Measurements from ENCODE around the gene BANP. TPM values are rescaled to one million over a fixed set of nuclear protein-coding genes. Genes with fewer than 3 reads are reported as not detected.
"Not testable (repeated sequence)": the region's sequence is repeated elsewhere in the genome, so short reads cannot be mapped to it uniquely, and the experiment has no call there.

Gene BANP
- total RNA-seq, 5 donors from 2014 or later (not counting 1 experiment from before 2014, with no cell fraction given): 57.1 to 81.9 (median 69.4) TPM

DNA sequence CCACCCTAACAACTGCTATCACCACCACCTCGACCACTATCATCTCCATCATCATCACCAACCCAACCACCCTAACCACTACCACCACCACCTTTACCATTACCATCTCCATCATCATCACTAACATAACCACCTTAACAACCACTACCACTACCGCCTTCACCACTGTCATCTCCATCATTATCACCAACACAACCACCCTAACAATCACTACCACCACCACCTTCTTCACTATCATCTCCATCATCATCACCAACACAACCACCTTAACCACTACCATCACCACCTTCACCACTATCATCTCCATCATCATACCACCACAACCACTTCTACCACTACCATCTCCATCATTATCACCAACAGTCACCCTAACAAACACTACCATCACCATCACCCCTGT, 101.4 kb downstream of the BANP start:
- Histone ChIP-seq H3K4me3 (ENCODE audit: control insufficient read depth in 1 of 2, extremely low read depth in 1 of 2, low read length in 1 of 2) (no peak overlapping the region), H3K27me3 (replicated peaks in 1 of 2; ENCODE audit: control insufficient read depth in 2 of 2, extremely low read depth in 1 of 2, insufficient read depth in 2 of 2, low read length in 1 of 2) (no peaks in the 10 kb centered on the region), H3K9me3 (no peaks in the 10 kb centered on the region), H3K4me1 (ENCODE audit: control insufficient read depth in 1 of 2, extremely low read depth in 1 of 2, insufficient read depth in 2 of 2, low read length in 2 of 2) (no peaks in the 10 kb centered on the region), H3K36me3 (ENCODE audit: control insufficient read depth in 2 of 2, extremely low read depth in 1 of 2, insufficient read depth in 1 of 2, low read length in 1 of 2) (peaks cover 12 to 32% of the 10 kb centered on the region in 2 donors), H3K27ac (ENCODE audit: low read length) (no peak overlapping the region)
- ChIA-PET POLR2A (no interaction called here), CTCF (no interaction called here)
- no peak for ATAC-seq (replicated peaks in 1 of 4)
- Mint-ChIP-seq H3K4me1 (peaks cover 0 to 2% (median 0%) of the 10 kb centered on the region in 3 donors), H3K27me3 (no peaks in the 10 kb centered on the region), H3K9me3 (no peaks in the 10 kb centered on the region), H3K4me3 (no peak overlapping the region), H3K36me3 (peaks cover 37% of the 10 kb centered on the region), H3K27ac (no peak overlapping the region)
- WGBS (ENCODE audit: insufficient coverage): 68% methylated on average over 2 of the region's 2 CpGs
- no peak for DNase-seq

DNA sequence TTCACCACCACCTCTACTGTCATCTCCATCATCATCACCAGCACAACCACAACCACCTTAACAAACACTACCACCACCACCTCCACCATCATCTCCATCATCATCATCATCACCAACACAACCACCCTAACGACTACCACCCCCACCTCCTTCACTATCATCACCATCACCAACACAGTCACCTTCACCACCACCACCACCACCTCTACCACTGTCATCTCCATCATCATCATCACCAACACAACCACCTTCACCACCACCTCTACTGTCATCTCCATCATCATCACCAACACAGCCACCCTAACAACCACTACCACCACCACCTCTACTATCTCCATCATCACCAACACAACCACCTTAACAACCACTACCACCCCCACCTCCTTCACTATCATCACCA, 102.2 kb downstream of the BANP start:
- ATAC-seq (replicated peaks in 1 of 4); H3K27me3 ChIP-seq (replicated peaks in 1 of 2; ENCODE audit: control insufficient read depth in 2 of 2, extremely low read depth in 1 of 2, insufficient read depth in 2 of 2, low read length in 1 of 2); H3K9me3 Mint-ChIP-seq; H3K27ac Mint-ChIP-seq; H3K4me3 ChIP-seq (ENCODE audit: control insufficient read depth in 1 of 2, extremely low read depth in 1 of 2, low read length in 1 of 2); DNase-seq; H3K9me3 ChIP-seq; CTCF ChIA-PET; POLR2A ChIA-PET; H3K27me3 Mint-ChIP-seq; H3K4me3 Mint-ChIP-seq; H3K4me1 Mint-ChIP-seq; H3K27ac ChIP-seq (ENCODE audit: low read length); H3K4me1 ChIP-seq (ENCODE audit: control insufficient read depth in 1 of 2, extremely low read depth in 1 of 2, insufficient read depth in 2 of 2, low read length in 2 of 2): not testable (repeated sequence)
- H3K36me3 ChIP-seq (ENCODE audit: control insufficient read depth in 2 of 2, extremely low read depth in 1 of 2, insufficient read depth in 1 of 2, low read length in 1 of 2): peaks cover 15 to 33% of the 10 kb centered on the region in 2 donors
- peaks cover 29% of the 10 kb centered on the region for H3K36me3 Mint-ChIP-seq
- no CpG with 5 or more reads among the region's 1 CpG for WGBS (ENCODE audit: insufficient coverage)

DNA sequence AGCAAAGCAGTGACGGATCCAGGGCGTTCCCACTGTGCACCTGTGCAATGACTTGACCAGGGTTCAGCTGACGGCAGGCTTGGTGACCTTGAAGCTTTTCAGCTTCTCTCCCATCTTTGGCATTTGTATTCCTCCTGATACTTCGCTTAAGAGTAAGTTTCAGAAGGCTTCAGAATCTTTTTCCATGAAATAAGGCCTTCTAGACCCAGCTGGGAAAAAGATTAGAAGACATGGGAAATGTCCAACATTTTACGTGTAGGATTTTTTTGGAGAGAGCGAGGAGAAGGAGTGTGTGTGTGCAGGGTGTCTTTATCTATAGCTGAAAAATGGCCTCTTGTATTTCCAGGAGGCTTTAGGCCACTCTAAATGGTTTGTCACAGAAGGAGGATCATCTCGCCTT, 104.1 kb downstream of the BANP start:
- H3K36me3 Mint-ChIP-seq: peaks cover 19% of the 10 kb centered on the region
- peaks cover 19 to 32% of the 10 kb centered on the region in 2 donors for H3K36me3 ChIP-seq (ENCODE audit: control insufficient read depth in 2 of 2, extremely low read depth in 1 of 2, insufficient read depth in 1 of 2, low read length in 1 of 2)
- H3K27me3 Mint-ChIP-seq: no peaks in the 10 kb centered on the region
- no peak for ATAC-seq (replicated peaks in 1 of 4)
- no peaks in the 10 kb centered on the region for H3K4me1 Mint-ChIP-seq
- H3K9me3 ChIP-seq: no peaks in the 10 kb centered on the region
- no peak for DNase-seq
- H3K4me1 ChIP-seq (ENCODE audit: control insufficient read depth in 1 of 2, extremely low read depth in 1 of 2, insufficient read depth in 2 of 2, low read length in 2 of 2): no peaks in the 10 kb centered on the region
- 97% methylated on average over 3 of the region's 7 CpGs for WGBS (ENCODE audit: insufficient coverage)
- POLR2A ChIA-PET: no interaction called here
- no peak overlapping the region for H3K27ac Mint-ChIP-seq
- H3K27ac ChIP-seq (ENCODE audit: low read length): no peak overlapping the region
- no peaks in the 10 kb centered on the region for H3K9me3 Mint-ChIP-seq
- CTCF ChIA-PET: no interaction called here
- no peak overlapping the region for H3K4me3 Mint-ChIP-seq
- H3K27me3 ChIP-seq (replicated peaks in 1 of 2; ENCODE audit: control insufficient read depth in 2 of 2, extremely low read depth in 1 of 2, insufficient read depth in 2 of 2, low read length in 1 of 2): no peaks in the 10 kb centered on the region
- H3K4me3 ChIP-seq (ENCODE audit: control insufficient read depth in 1 of 2, extremely low read depth in 1 of 2, low read length in 1 of 2): no peak overlapping the region

DNA sequence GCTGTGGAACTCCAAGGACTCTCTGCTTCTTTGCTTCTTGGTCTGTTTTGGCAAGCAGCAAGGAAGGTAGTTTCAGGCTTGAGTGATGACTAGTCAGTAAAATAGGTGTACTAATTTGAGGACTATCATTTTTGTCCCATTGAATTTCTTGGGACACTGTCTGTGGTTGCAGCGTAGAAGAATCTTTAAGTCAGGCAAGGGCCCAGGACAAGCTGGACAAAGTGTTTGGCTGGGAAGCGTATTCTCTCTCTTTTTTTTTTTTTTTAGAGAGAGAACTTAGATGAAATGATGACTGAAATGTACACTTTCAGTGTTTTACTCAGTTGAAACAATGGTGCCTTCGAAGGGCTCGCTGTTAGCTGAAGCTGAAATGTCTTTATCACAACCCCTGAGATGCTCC, 105.0 kb downstream of the BANP start:
- H3K36me3 Mint-ChIP-seq: peaks cover 17% of the 10 kb centered on the region
- Histone ChIP-seq H3K27me3 (replicated peaks in 1 of 2; ENCODE audit: control insufficient read depth in 2 of 2, extremely low read depth in 1 of 2, insufficient read depth in 2 of 2, low read length in 1 of 2) (no peaks in the 10 kb centered on the region), H3K36me3 (ENCODE audit: control insufficient read depth in 2 of 2, extremely low read depth in 1 of 2, insufficient read depth in 1 of 2, low read length in 1 of 2) (peaks cover 19 to 34% of the 10 kb centered on the region in 2 donors), H3K4me3 (ENCODE audit: control insufficient read depth in 1 of 2, extremely low read depth in 1 of 2, low read length in 1 of 2) (no peak overlapping the region), H3K4me1 (ENCODE audit: control insufficient read depth in 1 of 2, extremely low read depth in 1 of 2, insufficient read depth in 2 of 2, low read length in 2 of 2) (no peaks in the 10 kb centered on the region), H3K9me3 (no peaks in the 10 kb centered on the region), H3K27ac (ENCODE audit: low read length) (no peak overlapping the region)
- CTCF ChIA-PET: no interaction called here
- DNase-seq (no peak), ATAC-seq (replicated peaks in 1 of 4) (no peak)
- no peaks in the 10 kb centered on the region for H3K4me1 Mint-ChIP-seq
- H3K9me3 Mint-ChIP-seq: no peaks in the 10 kb centered on the region
- 80% methylated on average over 4 of the region's 4 CpGs for WGBS (ENCODE audit: insufficient coverage)
- H3K4me3 Mint-ChIP-seq: no peak overlapping the region
- no peaks in the 10 kb centered on the region for H3K27me3 Mint-ChIP-seq
- POLR2A ChIA-PET: no interaction called here
- no peak overlapping the region for H3K27ac Mint-ChIP-seq

DNA sequence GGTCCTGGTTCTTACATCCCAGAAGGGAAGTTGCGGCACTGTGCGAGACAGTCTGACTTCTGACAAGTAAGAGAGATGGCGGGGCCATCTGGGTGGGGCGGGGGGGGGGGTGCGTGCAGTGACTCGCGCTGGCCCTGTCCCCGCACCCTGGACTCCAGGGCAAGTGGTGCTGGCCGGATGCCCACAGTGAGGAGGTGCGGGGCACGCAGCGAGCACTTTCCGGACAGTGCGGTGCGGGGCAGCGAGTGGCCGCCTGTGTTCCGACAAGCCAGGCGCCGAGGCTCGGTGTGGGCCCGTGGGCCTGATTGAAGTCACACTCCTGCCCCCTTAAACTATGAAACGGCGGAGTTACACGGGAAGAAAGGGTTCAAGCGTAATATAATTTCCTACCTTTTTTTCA, 106.4 kb downstream of the BANP start:
- peaks cover 17 to 38% of the 10 kb centered on the region in 2 donors for H3K36me3 ChIP-seq (ENCODE audit: control insufficient read depth in 2 of 2, extremely low read depth in 1 of 2, insufficient read depth in 1 of 2, low read length in 1 of 2)
- WGBS (ENCODE audit: insufficient coverage): 99% methylated on average over 19 of the region's 26 CpGs
- H3K4me3 ChIP-seq (ENCODE audit: control insufficient read depth in 1 of 2, extremely low read depth in 1 of 2, low read length in 1 of 2): no peak overlapping the region
- ATAC-seq (replicated peaks in 1 of 4): no peak
- H3K27me3 ChIP-seq (replicated peaks in 1 of 2; ENCODE audit: control insufficient read depth in 2 of 2, extremely low read depth in 1 of 2, insufficient read depth in 2 of 2, low read length in 1 of 2): no peaks in the 10 kb centered on the region
- Mint-ChIP-seq H3K27me3 (no peaks in the 10 kb centered on the region), H3K9me3 (no peaks in the 10 kb centered on the region), H3K36me3 (peaks cover 14% of the 10 kb centered on the region), H3K4me1 (no peaks in the 10 kb centered on the region), H3K27ac (no peak overlapping the region), H3K4me3 (no peak overlapping the region)
- H3K4me1 ChIP-seq (ENCODE audit: control insufficient read depth in 1 of 2, extremely low read depth in 1 of 2, insufficient read depth in 2 of 2, low read length in 2 of 2): no peaks in the 10 kb centered on the region
- ChIA-PET POLR2A (no interaction called here), CTCF (no interaction called here)
- H3K27ac ChIP-seq (ENCODE audit: low read length): no peak overlapping the region
- DNase-seq: no peak
- H3K9me3 ChIP-seq: no peaks in the 10 kb centered on the region

DNA sequence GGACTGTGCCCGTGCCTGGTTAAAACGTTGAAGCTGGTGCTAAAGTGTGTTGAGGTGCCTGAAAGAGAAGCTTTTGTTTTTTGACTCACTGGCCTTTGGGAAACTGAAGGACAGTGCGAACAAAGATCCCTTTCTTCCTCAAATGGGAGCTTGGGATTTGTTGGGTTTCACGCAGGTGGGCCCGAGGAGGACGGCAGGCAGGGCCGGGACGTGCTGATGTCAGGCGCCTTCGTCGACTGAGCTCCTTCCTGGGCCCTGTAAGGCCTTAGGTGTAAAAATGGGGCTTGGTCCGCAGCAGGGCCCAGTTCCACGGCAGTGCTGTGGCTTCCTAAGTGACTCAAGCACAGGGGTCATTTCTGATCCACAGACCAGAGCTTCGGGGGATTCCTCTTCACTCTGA, 106.9 kb downstream of the BANP start:
- Mint-ChIP-seq H3K27ac (no peak overlapping the region), H3K9me3 (no peaks in the 10 kb centered on the region), H3K27me3 (no peaks in the 10 kb centered on the region), H3K4me3 (no peak overlapping the region), H3K4me1 (no peaks in the 10 kb centered on the region), H3K36me3 (peaks cover 14% of the 10 kb centered on the region)
- Histone ChIP-seq H3K27me3 (replicated peaks in 1 of 2; ENCODE audit: control insufficient read depth in 2 of 2, extremely low read depth in 1 of 2, insufficient read depth in 2 of 2, low read length in 1 of 2) (no peaks in the 10 kb centered on the region), H3K4me1 (ENCODE audit: control insufficient read depth in 1 of 2, extremely low read depth in 1 of 2, insufficient read depth in 2 of 2, low read length in 2 of 2) (no peaks in the 10 kb centered on the region), H3K36me3 (ENCODE audit: control insufficient read depth in 2 of 2, extremely low read depth in 1 of 2, insufficient read depth in 1 of 2, low read length in 1 of 2) (peaks cover 17 to 38% of the 10 kb centered on the region in 2 donors), H3K9me3 (no peaks in the 10 kb centered on the region), H3K27ac (ENCODE audit: low read length) (no peak overlapping the region), H3K4me3 (ENCODE audit: control insufficient read depth in 1 of 2, extremely low read depth in 1 of 2, low read length in 1 of 2) (no peak overlapping the region)
- 95% methylated on average over 12 of the region's 14 CpGs for WGBS (ENCODE audit: insufficient coverage)
- ChIA-PET CTCF (no interaction called here), POLR2A (no interaction called here)
- ATAC-seq (replicated peaks in 1 of 4): no peak
- no peak for DNase-seq

DNA sequence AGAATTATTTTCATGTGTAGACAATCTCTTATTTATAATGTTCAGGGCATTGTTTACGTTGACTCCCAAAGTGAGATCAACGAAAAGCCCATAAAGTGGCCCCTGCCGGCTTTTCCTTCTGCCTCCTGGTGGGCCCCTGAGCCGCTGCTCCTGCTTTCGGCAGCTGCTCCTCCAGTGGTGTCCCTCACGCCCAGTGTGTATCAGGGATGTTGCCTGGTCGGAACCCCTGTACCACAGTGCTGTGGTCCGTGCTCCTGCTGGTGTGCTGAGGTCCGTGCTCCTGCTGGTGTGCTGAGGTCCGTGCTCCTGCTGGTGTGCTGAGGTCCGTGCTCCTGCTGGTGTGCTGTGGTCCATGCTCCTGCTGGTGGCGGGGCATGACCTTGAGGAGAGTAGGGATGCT, 107.6 kb downstream of the BANP start:
- Mint-ChIP-seq H3K27ac (no peak overlapping the region), H3K9me3 (no peaks in the 10 kb centered on the region), H3K4me1 (no peaks in the 10 kb centered on the region), H3K36me3 (peaks cover 20% of the 10 kb centered on the region), H3K27me3 (no peaks in the 10 kb centered on the region), H3K4me3 (no peak overlapping the region)
- Histone ChIP-seq H3K27ac (ENCODE audit: low read length) (no peak overlapping the region), H3K9me3 (no peaks in the 10 kb centered on the region), H3K36me3 (ENCODE audit: control insufficient read depth in 2 of 2, extremely low read depth in 1 of 2, insufficient read depth in 1 of 2, low read length in 1 of 2) (peaks cover 17 to 43% of the 10 kb centered on the region in 2 donors), H3K4me1 (ENCODE audit: control insufficient read depth in 1 of 2, extremely low read depth in 1 of 2, insufficient read depth in 2 of 2, low read length in 2 of 2) (no peaks in the 10 kb centered on the region), H3K27me3 (replicated peaks in 1 of 2; ENCODE audit: control insufficient read depth in 2 of 2, extremely low read depth in 1 of 2, insufficient read depth in 2 of 2, low read length in 1 of 2) (no peaks in the 10 kb centered on the region), H3K4me3 (ENCODE audit: control insufficient read depth in 1 of 2, extremely low read depth in 1 of 2, low read length in 1 of 2) (no peak overlapping the region)
- ChIA-PET POLR2A (no interaction called here), CTCF (no interaction called here)
- ATAC-seq (replicated peaks in 1 of 4) (no peak), DNase-seq (no peak)
- WGBS (ENCODE audit: insufficient coverage): over 99% methylated on average over 10 of the region's 12 CpGs
